Parathyroid adenoma (tissue), 2 donors: ENCODE measurements around the gene UPK3A.

Source experiments
- H2AFZ ChIP-seq: fragments of 300-600 bp; sonication (generic); one replicate; pipeline ENCODE4 v1.7.0; 2017; ENCODE audit warnings: antibody characterized with exemption, mild to moderate bottlenecking
- H3K27ac ChIP-seq: fragments of 300-600 bp; sonication (generic); one replicate; pipeline ENCODE4 v1.7.0; 2017
- H3K27me3 ChIP-seq: fragments of 300-600 bp; sonication (generic); one replicate; pipeline ENCODE4 v1.7.0; 2017; ENCODE audit warnings: low read length; ENCODE audit not compliant: control insufficient read depth, insufficient read depth
- H3K36me3 ChIP-seq: fragments of 300-600 bp; sonication (generic); one replicate; pipeline ENCODE4 v1.7.0; 2017; ENCODE audit warnings: low read length; ENCODE audit not compliant: control insufficient read depth, insufficient read depth
- H3K4me1 ChIP-seq: fragments of 300-600 bp; sonication (generic); one replicate; pipeline ENCODE4 v1.7.0; 2017; ENCODE audit warnings: control low read depth
- H3K4me2 ChIP-seq: fragments of 300-600 bp; sonication (generic); one replicate; pipeline ENCODE4 v1.7.0; 2017; ENCODE audit warnings: low read length
- H3K4me3 ChIP-seq: fragments of 300-600 bp; sonication (generic); one replicate; pipeline ENCODE4 v1.7.0; 2017; ENCODE audit warnings: low read depth, low read length
- H3K79me2 ChIP-seq: fragments of 300-600 bp; sonication (generic); one replicate; pipeline ENCODE4 v1.7.0; 2017; ENCODE audit warnings: control low read depth
- H3K9ac ChIP-seq: fragments of 300-600 bp; sonication (generic); one replicate; pipeline ENCODE4 v1.7.0; 2017; ENCODE audit warnings: mild to moderate bottlenecking
- H3K9me3 ChIP-seq: fragments of 300-600 bp; sonication (generic); one replicate; pipeline ENCODE4 v1.7.0; 2017; ENCODE audit warnings: low read length; ENCODE audit not compliant: control insufficient read depth
- CTCF ChIP-seq: fragments of 300-600 bp; sonication (generic); IDR thresholded peaks from one replicate; pipeline ENCODE4 v1.7.0; 2017; ENCODE audit warnings: antibody characterized with exemption, mild to moderate bottlenecking
- donor health status: primary hyperparathyroidism.

Gene UPK3A

DNA sequence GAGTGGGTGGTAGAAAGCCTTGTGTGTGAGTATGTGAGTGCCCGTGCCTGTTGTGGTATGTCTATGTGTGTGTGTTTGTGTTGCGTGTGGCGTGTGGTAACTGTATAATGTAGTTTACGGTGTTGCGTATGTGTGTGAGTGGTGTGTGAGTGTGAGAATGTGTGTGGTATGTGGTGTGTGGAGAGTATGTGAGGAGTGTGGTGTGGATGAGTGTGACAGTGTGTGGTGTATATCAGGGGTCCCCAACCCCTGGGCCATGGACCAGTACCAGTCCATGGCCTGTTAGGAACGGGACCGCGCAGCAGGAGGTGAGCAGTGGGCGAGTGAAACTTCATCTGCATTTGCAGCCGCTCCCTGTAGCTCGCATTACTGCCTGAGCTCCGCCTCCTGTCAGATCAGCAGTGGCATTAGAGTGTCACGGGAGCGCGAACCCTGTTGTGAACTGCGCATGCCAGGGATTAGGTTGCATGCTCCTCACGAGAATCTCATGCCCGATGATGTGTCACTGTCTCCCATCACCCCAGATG lies 5.7 kb downstream of the UPK3A start:
- Histone ChIP-seq H3K4me3 (no peak overlapping the region), H3K27ac (no peak overlapping the region), H3K4me1 (peaks cover 2% of the 10 kb centered on the region), H3K4me2 (peak overlapping the region; percentile 52), H3K9me3 (no peaks in the 10 kb centered on the region), H3K27me3 (no peaks in the 10 kb centered on the region), H2AFZ (peak overlapping the region; percentile 33), H3K9ac (no peak overlapping the region), H3K79me2 (no peaks in the 10 kb centered on the region), H3K36me3 (no peaks in the 10 kb centered on the region)
- TF ChIP-seq CTCF, result no peak

- no peak overlapping the region for H3K4me2 ChIP-seq
- H2AFZ ChIP-seq, result no peak overlapping the region
- no peaks in the 10 kb centered on the region for H3K27me3 ChIP-seq
- no peak for TF ChIP-seq CTCF
- H3K4me3 ChIP-seq, result no peak overlapping the region
- H3K9me3 ChIP-seq, result no peaks in the 10 kb centered on the region
- no peaks in the 10 kb centered on the region for H3K79me2 ChIP-seq
- H3K4me1 ChIP-seq, result peaks cover 2% of the 10 kb centered on the region
- no peak overlapping the region for H3K9ac ChIP-seq
- H3K36me3 ChIP-seq, result no peaks in the 10 kb centered on the region
- H3K27ac ChIP-seq, result no peak overlapping the region
Measured at GRCh38 chr22:45291061-45291930, 6.5 kb downstream of the UPK3A start.

GRCh38 chr22:45291931-45292290 lies 7.2 kb downstream of the UPK3A start:
- H3K79me2 ChIP-seq, result no peaks in the 10 kb centered on the region
- no peaks in the 10 kb centered on the region for H3K9me3 ChIP-seq
- H3K9ac ChIP-seq, result no peak overlapping the region
- H3K27me3 ChIP-seq, result no peaks in the 10 kb centered on the region
- no peak for TF ChIP-seq CTCF
- no peaks in the 10 kb centered on the region for H3K36me3 ChIP-seq
- no peak overlapping the region for H3K4me3 ChIP-seq
- no peak overlapping the region for H3K4me2 ChIP-seq
- H3K27ac ChIP-seq, result no peak overlapping the region
- peaks cover 2% of the 10 kb centered on the region for H3K4me1 ChIP-seq
- H2AFZ ChIP-seq, result no peak overlapping the region

DNA sequence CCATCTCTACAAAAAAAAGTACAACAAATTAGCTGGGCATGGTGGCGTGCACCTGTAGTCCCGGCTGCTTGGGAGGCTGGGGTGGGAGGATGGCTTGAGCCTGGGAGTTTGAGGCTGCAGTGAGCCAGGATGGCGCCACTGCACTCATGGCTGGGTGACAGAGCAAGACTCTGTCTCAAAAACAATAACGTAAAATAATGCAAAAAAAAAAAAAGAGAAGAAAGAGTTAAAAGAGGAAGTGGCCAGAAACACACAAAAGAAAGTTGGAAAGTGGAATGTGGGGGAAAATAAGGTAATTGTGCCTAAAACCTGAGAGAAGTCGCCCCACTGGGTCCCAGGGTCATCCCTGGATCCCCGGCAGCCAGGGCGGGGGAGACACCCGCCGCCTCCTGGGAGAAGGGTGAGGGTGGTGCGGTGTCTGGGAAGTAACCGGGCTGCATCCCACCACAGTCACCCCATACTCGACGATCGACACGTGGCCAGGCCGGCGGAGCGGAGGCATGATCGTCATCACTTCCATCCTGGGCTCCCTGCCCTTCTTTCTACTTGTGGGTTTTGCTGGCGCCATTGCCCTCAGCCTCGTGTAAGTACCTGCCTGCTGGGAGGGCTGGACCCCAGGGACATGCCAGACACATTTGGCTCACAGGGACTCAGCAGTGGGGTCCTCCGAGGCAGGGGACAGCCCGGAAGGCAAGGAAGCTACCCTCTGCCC lies 8.1 kb downstream of the UPK3A start:
- Histone ChIP-seq H3K4me3 (no peak overlapping the region), H3K27me3 (no peaks in the 10 kb centered on the region), H3K27ac (no peak overlapping the region), H3K4me2 (no peak overlapping the region), H2AFZ (no peak overlapping the region), H3K9ac (no peak overlapping the region), H3K36me3 (no peaks in the 10 kb centered on the region), H3K79me2 (no peaks in the 10 kb centered on the region), H3K9me3 (no peaks in the 10 kb centered on the region), H3K4me1 (peaks cover 2% of the 10 kb centered on the region)
- no peak for TF ChIP-seq CTCF
